Kasumi-1 (cell line): ENCODE measurements around the gene KCNQ1.
A peak's percentile ranks its signal among the peaks of the same experiment; 100 is the strongest.

Experiments used
- DNase-seq, 2 experiments: peaks; one replicate each; lab custom pipeline; 2025; lab: John Stamatoyannopoulos, UW

The KCNQ1 gene

GRCh38 chr11:2459796-2460531, 15.2 kb downstream of the KCNQ1 start:
- DNase-seq: no peak

- no peak for DNase-seq
Observed at GRCh38 chr11:2460540-2461252, 15.9 kb downstream of the KCNQ1 start.

DNA sequence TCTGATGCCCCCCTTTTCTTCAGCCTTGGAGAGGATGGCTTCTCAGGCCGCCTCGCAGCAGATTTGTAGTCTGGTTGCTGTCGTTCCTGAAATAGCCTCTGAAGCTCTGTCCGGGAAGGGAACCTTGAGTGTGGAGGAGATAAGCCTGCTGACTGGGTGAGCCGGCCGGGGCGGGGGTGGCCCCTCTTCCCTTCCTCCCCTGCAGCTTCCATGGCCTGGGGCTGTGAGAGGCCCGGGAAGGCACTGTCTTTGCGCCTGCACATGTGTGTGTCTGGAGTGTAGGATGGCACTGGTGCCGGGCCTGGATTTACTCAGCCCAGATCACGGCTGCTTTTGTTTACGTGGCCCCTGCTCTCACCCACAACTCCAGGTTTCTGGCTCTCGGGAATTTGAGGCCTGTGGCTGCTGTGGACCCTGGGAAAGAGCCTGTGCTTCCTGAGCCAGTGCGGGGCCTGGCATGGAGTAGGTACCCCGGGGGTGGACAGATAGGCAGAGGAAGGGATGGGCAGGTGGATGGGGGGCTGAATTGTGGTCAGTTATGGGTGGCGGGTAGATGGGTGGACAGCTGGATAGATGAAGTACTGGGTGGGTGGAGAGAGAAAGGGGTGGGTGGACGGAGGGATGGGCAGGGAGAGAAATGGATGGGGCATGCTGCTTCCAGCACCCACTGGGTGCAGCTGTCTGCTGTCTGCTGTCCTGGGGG, 16.6 kb downstream of the KCNQ1 start:
- no peak for DNase-seq

GRCh38 chr11:2461956-2462542, 17.2 kb downstream of the KCNQ1 start:
- DNase-seq: no peak

- DNase-seq: no peak
Observed at GRCh38 chr11:2462543-2462985, 17.8 kb downstream of the KCNQ1 start.

- no peak for DNase-seq
Observed at GRCh38 chr11:2462986-2463765, 18.4 kb downstream of the KCNQ1 start.

GRCh38 chr11:2463766-2464277, 19.0 kb downstream of the KCNQ1 start:
- DNase-seq: no peak

DNA sequence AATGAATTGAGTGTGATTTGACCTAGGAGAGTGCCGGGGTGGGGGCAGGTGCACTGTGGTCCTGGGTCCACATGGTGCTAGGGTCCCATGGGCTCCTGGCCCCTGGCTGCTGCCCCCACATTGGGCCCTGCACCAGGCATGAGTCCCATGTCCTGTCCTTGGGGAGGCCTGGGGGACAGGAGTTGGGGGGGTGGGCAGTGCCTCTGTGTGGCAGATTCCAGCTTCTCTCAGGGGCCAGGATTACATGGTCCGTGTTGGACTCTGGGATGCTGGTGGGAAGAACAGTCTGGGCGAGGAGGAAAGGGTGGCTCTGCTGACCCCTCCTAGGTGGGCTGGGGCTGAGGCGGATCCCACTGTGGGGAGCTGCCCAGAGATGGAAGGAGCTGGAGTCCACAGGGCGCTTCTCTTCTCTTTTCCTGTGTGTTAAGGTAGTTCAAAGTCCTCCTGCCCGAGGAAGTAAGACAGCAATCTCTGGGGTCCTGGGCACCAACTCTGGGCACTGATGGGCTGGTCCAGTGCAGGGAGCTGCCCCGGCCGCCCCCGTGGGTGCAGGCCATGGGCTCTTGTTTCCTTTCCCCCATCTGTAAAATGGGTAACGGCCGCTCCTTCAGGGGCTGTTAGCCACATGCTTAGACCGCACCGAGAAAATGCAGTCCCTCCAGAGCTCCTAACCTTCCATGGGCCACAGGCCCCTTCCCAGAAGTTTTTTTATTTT, 19.8 kb downstream of the KCNQ1 start:
- DNase-seq: no peak

- DNase-seq: no peak
Observed at GRCh38 chr11:2465202-2466068, 20.6 kb downstream of the KCNQ1 start.

DNA sequence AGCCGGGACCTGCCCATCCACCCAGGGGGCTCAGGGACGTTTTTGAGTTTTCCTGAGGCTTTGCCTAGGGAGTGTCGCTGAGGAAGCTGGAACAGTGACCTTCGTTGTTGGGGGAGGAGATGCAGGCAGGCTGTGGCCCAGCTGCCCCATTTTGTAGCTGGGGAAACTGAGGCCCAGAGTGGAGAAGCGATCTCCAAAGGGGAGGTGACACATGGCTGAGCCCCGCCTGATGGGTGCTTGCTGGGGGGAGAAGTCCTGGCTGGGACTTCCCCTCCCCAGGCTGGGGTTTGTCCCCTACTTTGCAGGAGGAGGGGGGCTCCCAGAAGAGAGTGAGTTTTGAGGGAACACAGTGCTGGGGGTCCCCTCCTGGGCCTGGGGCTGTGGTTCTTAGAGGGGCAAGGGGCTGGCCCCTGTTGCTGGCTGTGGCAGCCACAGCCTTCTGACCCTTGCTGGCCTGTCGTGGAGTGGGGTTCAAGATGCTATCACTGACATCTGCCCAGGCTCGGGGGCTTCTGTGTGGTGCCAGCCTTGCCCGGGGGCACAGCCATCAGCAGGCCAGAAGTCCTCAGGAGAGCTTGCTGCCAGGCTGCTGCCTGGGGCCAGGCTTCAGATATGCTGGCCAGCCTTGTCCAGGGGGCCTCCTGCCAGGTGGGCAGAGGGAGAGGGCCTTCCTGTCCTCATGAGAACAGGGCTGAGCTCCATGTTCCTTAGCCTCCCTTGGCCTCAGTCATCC, 21.4 kb downstream of the KCNQ1 start:
- DNase-seq: no peak

- DNase-seq: peak; percentile 74 to 78
Observed at GRCh38 chr11:2466869-2467694, 22.3 kb downstream of the KCNQ1 start.

- DNase-seq: no peak
Observed at GRCh38 chr11:2467695-2468055, 22.9 kb downstream of the KCNQ1 start.

DNA sequence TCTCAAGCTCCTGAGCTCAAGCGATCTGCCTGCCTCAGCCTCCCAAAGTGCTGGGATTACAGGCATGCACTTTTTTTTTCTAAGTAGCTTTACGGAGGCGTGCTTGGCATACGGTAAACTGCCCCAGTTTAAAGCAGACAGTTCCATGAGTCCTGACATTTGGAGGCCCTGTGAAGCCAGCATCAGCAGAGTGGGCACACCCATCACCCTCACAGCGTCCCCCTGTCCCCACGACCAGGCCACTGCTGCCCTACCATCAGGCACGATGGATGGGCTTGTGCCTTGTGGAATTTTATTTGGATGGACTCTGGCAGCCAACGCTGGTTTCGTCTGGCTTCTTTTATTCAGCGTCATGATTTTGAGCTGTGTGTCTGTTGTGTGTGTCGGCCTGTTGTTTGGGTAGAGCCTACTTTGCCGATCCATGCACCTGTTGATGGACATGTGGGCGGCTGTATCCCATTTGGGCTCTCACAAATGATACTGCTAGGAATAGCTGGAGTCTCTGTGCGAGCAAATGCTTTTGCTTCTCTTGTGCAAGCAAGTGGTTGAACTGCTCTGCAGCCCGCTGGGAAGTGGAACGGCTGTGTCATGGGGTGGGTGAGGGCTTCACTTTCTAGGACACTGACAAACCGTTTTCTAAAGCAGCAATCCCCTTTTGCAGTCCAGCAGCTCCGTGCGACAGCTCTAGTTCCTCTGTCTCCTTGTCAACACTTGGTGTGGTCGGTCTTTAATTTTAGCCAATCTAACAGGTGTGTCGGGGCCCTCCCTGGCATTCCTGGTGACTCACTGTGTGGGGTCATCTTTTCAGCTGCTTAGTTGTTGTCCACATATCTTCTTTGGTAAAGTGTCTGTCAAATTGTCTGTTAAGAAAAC, 23.8 kb downstream of the KCNQ1 start:
- DNase-seq: no peak

- no peak for DNase-seq
Observed at GRCh38 chr11:2470495-2470894, 25.7 kb downstream of the KCNQ1 start.

GRCh38 chr11:2471048-2471803, 26.4 kb downstream of the KCNQ1 start:
- no peak for DNase-seq

DNA sequence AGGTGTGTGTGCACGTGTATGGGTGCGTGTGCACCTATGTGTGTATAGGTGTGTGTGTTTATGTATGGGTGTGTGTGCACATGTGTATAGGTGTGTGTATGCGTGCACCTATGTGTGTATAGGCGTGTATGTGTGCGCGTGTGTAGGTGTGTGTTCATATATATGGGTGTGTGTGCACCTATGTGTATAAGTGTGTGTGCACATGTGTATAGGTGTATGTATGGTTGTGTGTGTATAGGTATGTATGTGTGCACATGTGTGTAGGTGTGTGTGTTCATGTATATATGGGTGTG, 26.9 kb downstream of the KCNQ1 start:
- no peak for DNase-seq
